Inflammatory macrophage treated with lipopolysaccharide for 1 hour (primary cell): ENCODE measurements around the gene TMEM235.
"Not testable (repeated sequence)": the region's sequence is repeated elsewhere in the genome, so short reads cannot be mapped to it uniquely, and the experiment has no call there.

Experiments
- DNase-seq, 2 donors: peaks; one replicate each; pipeline ENCODE4 v3.0.0-alpha.2; 2020 to 2022

TMEM235 gene

GRCh38 chr17:78238823-78239488 lies 7.5 kb downstream of the TMEM235 start:
- no peak for DNase-seq

GRCh38 chr17:78239489-78239931 lies 8.1 kb downstream of the TMEM235 start:
- no peak for DNase-seq

GRCh38 chr17:78240012-78240655 lies 8.7 kb downstream of the TMEM235 start:
- no peak for DNase-seq

GRCh38 chr17:78240839-78241238 lies 9.4 kb downstream of the TMEM235 start:
- no peak for DNase-seq

GRCh38 chr17:78241277-78242023 lies 10.0 kb downstream of the TMEM235 start:
- peak in 1 of 2 donors; percentile 26 for DNase-seq

- DNase-seq, result peak; percentile 72 to 96
Measured at GRCh38 chr17:78242024-78242742, 10.8 kb downstream of the TMEM235 start.

- no peak for DNase-seq
Measured at GRCh38 chr17:78247304-78247703, 15.9 kb downstream of the TMEM235 start.

- DNase-seq, result no peak
Measured at GRCh38 chr17:78248051-78248914, 16.9 kb downstream of the TMEM235 start.

GRCh38 chr17:78249074-78249817 lies 17.8 kb downstream of the TMEM235 start:
- no peak for DNase-seq

- DNase-seq, result no peak
Measured at GRCh38 chr17:78249818-78250806, 18.7 kb downstream of the TMEM235 start.

GRCh38 chr17:78250891-78251772 lies 19.7 kb downstream of the TMEM235 start:
- peak; percentile 73 to 91 for DNase-seq

GRCh38 chr17:78251773-78252103 lies 20.3 kb downstream of the TMEM235 start:
- no peak for DNase-seq

- DNase-seq, result no peak
Measured at GRCh38 chr17:78252111-78252634, 20.7 kb downstream of the TMEM235 start.

GRCh38 chr17:78252701-78253635 lies 21.5 kb downstream of the TMEM235 start:
- DNase-seq, result no peak

- not testable (repeated sequence) for DNase-seq
Measured at GRCh38 chr17:78253636-78253945, 22.2 kb downstream of the TMEM235 start.

GRCh38 chr17:78253946-78254672 lies 22.7 kb downstream of the TMEM235 start:
- peak; percentile 63 to 83 for DNase-seq

GRCh38 chr17:78255029-78255656 lies 23.7 kb downstream of the TMEM235 start:
- no peak for DNase-seq
